DND-41 (cell line): ENCODE data around the gene IL3.

Source experiments
- EZH2 ChIP-seq: IDR thresholded peaks from 3 replicates; pipeline ENCODE4 v1.6.1; 2012; ENCODE audit warnings: borderline replicate concordance, low read depth, mild to moderate bottlenecking, moderate library complexity, low read length, inconsistent platforms; ENCODE audit not compliant: severe bottlenecking
- TF ChIP-seq, protein P1 (sequence below): IDR thresholded peaks from 2 replicates; pipeline ENCODE4 v1.5.1; 2012; ENCODE audit warnings: borderline replicate concordance, low read length, moderate library complexity, mild to moderate bottlenecking; ENCODE audit not compliant: poor library complexity, severe bottlenecking; ENCODE audit errors: extremely low read depth

DNA sequence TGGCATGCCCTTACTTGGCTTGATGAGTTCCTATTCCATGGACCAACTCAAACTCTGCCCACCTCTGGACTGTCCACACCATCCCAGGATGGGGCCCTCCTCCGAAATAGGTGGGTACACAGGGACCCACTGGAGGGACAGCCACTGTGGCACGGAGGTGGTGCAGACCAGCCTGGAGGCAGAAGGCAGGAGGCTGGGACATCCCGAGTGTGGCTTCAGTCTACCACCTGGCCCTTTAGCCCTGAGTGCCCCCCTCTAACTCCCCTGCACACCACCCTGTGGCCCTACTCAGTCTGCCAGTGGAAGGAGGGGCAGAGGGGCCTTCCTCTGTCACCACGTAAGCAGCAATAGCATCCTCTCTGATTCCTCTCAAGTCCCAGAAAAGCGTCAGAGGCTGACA lies 3.7 kb downstream of the IL3 start:
- TF ChIP-seq, protein P1, sequence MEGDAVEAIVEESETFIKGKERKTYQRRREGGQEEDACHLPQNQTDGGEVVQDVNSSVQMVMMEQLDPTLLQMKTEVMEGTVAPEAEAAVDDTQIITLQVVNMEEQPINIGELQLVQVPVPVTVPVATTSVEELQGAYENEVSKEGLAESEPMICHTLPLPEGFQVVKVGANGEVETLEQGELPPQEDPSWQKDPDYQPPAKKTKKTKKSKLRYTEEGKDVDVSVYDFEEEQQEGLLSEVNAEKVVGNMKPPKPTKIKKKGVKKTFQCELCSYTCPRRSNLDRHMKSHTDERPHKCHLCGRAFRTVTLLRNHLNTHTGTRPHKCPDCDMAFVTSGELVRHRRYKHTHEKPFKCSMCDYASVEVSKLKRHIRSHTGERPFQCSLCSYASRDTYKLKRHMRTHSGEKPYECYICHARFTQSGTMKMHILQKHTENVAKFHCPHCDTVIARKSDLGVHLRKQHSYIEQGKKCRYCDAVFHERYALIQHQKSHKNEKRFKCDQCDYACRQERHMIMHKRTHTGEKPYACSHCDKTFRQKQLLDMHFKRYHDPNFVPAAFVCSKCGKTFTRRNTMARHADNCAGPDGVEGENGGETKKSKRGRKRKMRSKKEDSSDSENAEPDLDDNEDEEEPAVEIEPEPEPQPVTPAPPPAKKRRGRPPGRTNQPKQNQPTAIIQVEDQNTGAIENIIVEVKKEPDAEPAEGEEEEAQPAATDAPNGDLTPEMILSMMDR = no peak
- TF ChIP-seq EZH2 = no peak
